HepG2 (cell line): Measurements from ENCODE around the gene RECQL5. TPM values are rescaled to one million over a fixed set of nuclear protein-coding genes. Genes with fewer than 3 reads are reported as not detected.

Source experiments
- ATM ChIP-seq: fragments of 450-650 bp; IDR thresholded peaks from 2 replicates; pipeline ENCODE4 v1.7.1; 2017; ENCODE audit warnings: mild to moderate bottlenecking, borderline replicate concordance
- BCL6 ChIP-seq: IDR thresholded peaks from 2 replicates; pipeline ENCODE4 v1.6.1; 2016; ENCODE audit warnings: missing genetic modification reagents, missing compliant biosample characterization
- CENPBD1 ChIP-seq: sonication (generic); formaldehyde crosslinking; IDR thresholded peaks from 2 replicates; pipeline ENCODE4 v1.8.0; 2022; ENCODE audit warnings: missing genetic modification reagents, low read depth, mild to moderate bottlenecking, borderline replicate concordance
- PHB2 ChIP-seq: fragments of 450-650 bp; IDR thresholded peaks from 2 replicates; pipeline ENCODE4 v1.6.1; 2018; ENCODE audit not compliant: partially characterized antibody
- RAD21 ChIP-seq: fragments of 450-650 bp; formaldehyde crosslinking; IDR thresholded peaks from 2 replicates; pipeline ENCODE4 v1.5.0; 2020; ENCODE audit warnings: mild to moderate bottlenecking
- SAP130 ChIP-seq: IDR thresholded peaks from 2 replicates; pipeline ENCODE4 v1.6.1; 2016; ENCODE audit warnings: low read depth
- SP2 ChIP-seq: sonication (generic); formaldehyde crosslinking; IDR thresholded peaks from 2 replicates; pipeline ENCODE4 v1.5.1; 2020; ENCODE audit warnings: mild to moderate bottlenecking, missing genetic modification reagents
- SP5 ChIP-seq: IDR thresholded peaks from 2 replicates; pipeline ENCODE4 v1.6.1; 2016; ENCODE audit warnings: low read depth, borderline replicate concordance
- ZBTB10 ChIP-seq: sonication (generic); formaldehyde crosslinking; IDR thresholded peaks from 2 replicates; pipeline ENCODE4 v1.4.0; 2020; ENCODE audit warnings: missing genetic modification reagents, borderline replicate concordance
- ZGPAT ChIP-seq: IDR thresholded peaks from 2 replicates; pipeline ENCODE4 v1.6.1; 2016; ENCODE audit warnings: mild to moderate bottlenecking
- ZNF333 ChIP-seq: sonication (generic); formaldehyde crosslinking; IDR thresholded peaks from 2 replicates; pipeline ENCODE4 v1.4.0; 2020; ENCODE audit warnings: mild to moderate bottlenecking, missing genetic modification reagents, borderline replicate concordance
- ZNF572 ChIP-seq: sonication (generic); formaldehyde crosslinking; IDR thresholded peaks from 2 replicates; pipeline ENCODE4 v1.5.1; 2020; ENCODE audit warnings: mild to moderate bottlenecking, missing genetic modification reagents
- ZNF580 ChIP-seq: IDR thresholded peaks from 2 replicates; pipeline ENCODE4 v1.6.1; 2016; ENCODE audit warnings: low read depth, borderline replicate concordance
- polyA plus RNA-seq, 8 experiments: library from polyadenylated mRNA; depleted of rRNA in 3 of 8; stranded (reverse) in 7 of 8; unstranded in 1 of 8; fragments of >200 nt; fragmentation: Illumina TruSeq in 4 of 8; extraction: Trizol in 4 of 8; gene quantifications; 2 replicates each; pipeline versions ENCODE4 v1.2.1 to v1.2.3, GENCODE V29; 2011 to 2016; ENCODE audit warnings: low read depth in 4 of 8, missing spikeins in 1 of 8, mixed read lengths in 1 of 8; ENCODE audit not compliant: insufficient read depth in 1 of 8
- total RNA-seq, 5 experiments: library from RNA; depleted of rRNA; stranded (reverse); fragments of >200 nt; fragmentation: Illumina TruSeq; extraction: Trizol; gene quantifications; 2 replicates each; pipeline ENCODE4 v1.2.3, GENCODE V29; 2016; ENCODE audit warnings: low read depth in 1 of 5

RECQL5 gene
- total and polyA plus RNA-seq, 2 of the 13 experiments (the other 11 are each of a cell fraction or from before 2014, with no cell fraction given): 27.7 to 32.0 TPM

- TF ChIP-seq ZBTB10 (CRISPR knock-in tag): no peak
- no peak for TF ChIP-seq PHB2
- peak; percentile 70; the same call in 1 of the 2 replicates for TF ChIP-seq RAD21 (CRISPR knock-in tag)
- no peak for TF ChIP-seq BCL6 (CRISPR knock-in tag)
- TF ChIP-seq CENPBD1 (CRISPR knock-in tag): no peak
- peak; percentile 30; the same call in 1 of the 2 replicates for TF ChIP-seq SAP130
- TF ChIP-seq ZGPAT (CRISPR knock-in tag): no peak
- no peak for TF ChIP-seq ZNF333 (CRISPR knock-in tag)
- TF ChIP-seq ATM: no peak
- peak; percentile 36; the same call in 1 of the 2 replicates for TF ChIP-seq SP2 (CRISPR knock-in tag)
- TF ChIP-seq SP5 (CRISPR knock-in tag): no peak
- TF ChIP-seq ZNF572 (CRISPR knock-in tag): peak; percentile 17; the same call in 1 of the 2 replicates
- TF ChIP-seq ZNF580 (CRISPR knock-in tag): no peak
Measured at GRCh38 chr17:75591722-75592302, 75.1 kb downstream of the RECQL5 start (continued).
